Ishikawa (cell line): ENCODE measurements around the gene TNS1.

Experiments used
- CEBPB ChIP-seq: IDR thresholded peaks from 2 replicates; pipeline ENCODE4 v1.6.1; 2012
- CREB1 ChIP-seq: IDR thresholded peaks from 2 replicates; pipeline ENCODE4 v1.6.1; 2012; ENCODE audit warnings: low read depth
- EGR1 ChIP-seq: IDR thresholded peaks from 2 replicates; pipeline ENCODE4 v1.6.1; 2012
- EP300 ChIP-seq: IDR thresholded peaks from 2 replicates; pipeline ENCODE4 v1.6.1; 2012; ENCODE audit warnings: borderline replicate concordance
- FOXM1 ChIP-seq: IDR thresholded peaks from 2 replicates; pipeline ENCODE4 v1.6.1; 2012; ENCODE audit warnings: low read depth, borderline replicate concordance
- NFIC ChIP-seq: IDR thresholded peaks from 2 replicates; pipeline ENCODE4 v1.6.1; 2012
- RAD21 ChIP-seq: IDR thresholded peaks from 2 replicates; pipeline ENCODE4 v1.6.1; 2012; ENCODE audit warnings: low read depth
- TAF1 ChIP-seq: IDR thresholded peaks from 2 replicates; pipeline ENCODE4 v1.6.1; 2012; ENCODE audit warnings: low read depth, mild to moderate bottlenecking
- TEAD4 ChIP-seq: IDR thresholded peaks from 2 replicates; pipeline ENCODE4 v1.6.1; 2012
- YY1 ChIP-seq: IDR thresholded peaks from 2 replicates; pipeline ENCODE4 v1.6.1; 2012; ENCODE audit warnings: low read depth
- ZBTB7A ChIP-seq: IDR thresholded peaks from 2 replicates; pipeline ENCODE4 v1.6.1; 2012; ENCODE audit warnings: low read depth
- TF ChIP-seq, protein P1 (sequence below): IDR thresholded peaks from 2 replicates; pipeline ENCODE4 v1.6.1; 2012
- TF ChIP-seq, protein P2 (sequence below): IDR thresholded peaks from 2 replicates; pipeline ENCODE4 v1.6.1; 2012; ENCODE audit warnings: low read depth, mild to moderate bottlenecking
- TF ChIP-seq, protein P3 (sequence below): IDR thresholded peaks from 2 replicates; pipeline ENCODE4 v1.6.1; 2012

DNA sequence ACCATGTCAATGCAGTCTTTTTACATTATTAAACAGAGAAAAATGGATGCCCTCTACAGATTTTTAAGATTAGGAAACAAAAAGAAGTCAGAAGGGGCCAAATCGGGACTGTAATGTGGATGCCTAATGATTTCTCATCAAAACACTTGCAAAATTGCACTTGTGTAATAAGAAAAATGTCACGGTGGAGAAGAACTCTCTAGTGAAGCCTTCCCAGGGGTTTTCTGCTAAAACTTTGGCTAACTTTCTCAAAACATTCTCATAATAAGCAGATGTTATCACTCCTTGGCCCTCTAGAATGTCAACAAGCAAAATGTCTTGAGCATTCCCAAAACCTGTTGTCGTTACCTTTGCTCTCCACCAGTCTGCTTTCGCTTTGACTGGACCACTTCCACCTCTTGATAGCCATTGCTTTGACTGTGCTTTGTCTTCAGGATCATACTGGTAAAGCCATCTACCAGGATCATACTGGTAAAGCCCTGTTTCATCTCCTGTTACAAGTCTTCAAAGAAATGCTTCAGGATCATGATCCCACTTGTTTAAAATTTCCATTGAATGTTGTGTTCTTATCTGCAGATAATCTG, 226.8 kb downstream of the TNS1 start:
- no peak for TF ChIP-seq FOXM1
- TF ChIP-seq, protein P1, sequence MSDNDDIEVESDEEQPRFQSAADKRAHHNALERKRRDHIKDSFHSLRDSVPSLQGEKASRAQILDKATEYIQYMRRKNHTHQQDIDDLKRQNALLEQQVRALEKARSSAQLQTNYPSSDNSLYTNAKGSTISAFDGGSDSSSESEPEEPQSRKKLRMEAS: no peak
- TF ChIP-seq EP300: no peak
- TF ChIP-seq, protein P2, sequence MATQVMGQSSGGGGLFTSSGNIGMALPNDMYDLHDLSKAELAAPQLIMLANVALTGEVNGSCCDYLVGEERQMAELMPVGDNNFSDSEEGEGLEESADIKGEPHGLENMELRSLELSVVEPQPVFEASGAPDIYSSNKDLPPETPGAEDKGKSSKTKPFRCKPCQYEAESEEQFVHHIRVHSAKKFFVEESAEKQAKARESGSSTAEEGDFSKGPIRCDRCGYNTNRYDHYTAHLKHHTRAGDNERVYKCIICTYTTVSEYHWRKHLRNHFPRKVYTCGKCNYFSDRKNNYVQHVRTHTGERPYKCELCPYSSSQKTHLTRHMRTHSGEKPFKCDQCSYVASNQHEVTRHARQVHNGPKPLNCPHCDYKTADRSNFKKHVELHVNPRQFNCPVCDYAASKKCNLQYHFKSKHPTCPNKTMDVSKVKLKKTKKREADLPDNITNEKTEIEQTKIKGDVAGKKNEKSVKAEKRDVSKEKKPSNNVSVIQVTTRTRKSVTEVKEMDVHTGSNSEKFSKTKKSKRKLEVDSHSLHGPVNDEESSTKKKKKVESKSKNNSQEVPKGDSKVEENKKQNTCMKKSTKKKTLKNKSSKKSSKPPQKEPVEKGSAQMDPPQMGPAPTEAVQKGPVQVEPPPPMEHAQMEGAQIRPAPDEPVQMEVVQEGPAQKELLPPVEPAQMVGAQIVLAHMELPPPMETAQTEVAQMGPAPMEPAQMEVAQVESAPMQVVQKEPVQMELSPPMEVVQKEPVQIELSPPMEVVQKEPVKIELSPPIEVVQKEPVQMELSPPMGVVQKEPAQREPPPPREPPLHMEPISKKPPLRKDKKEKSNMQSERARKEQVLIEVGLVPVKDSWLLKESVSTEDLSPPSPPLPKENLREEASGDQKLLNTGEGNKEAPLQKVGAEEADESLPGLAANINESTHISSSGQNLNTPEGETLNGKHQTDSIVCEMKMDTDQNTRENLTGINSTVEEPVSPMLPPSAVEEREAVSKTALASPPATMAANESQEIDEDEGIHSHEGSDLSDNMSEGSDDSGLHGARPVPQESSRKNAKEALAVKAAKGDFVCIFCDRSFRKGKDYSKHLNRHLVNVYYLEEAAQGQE: no peak
- TF ChIP-seq CEBPB: no peak
- TF ChIP-seq CREB1: no peak
- no peak for TF ChIP-seq RAD21
- no peak for TF ChIP-seq EGR1
- TF ChIP-seq TAF1: no peak
- TF ChIP-seq YY1: no peak
- TF ChIP-seq ZBTB7A: no peak
- no peak for TF ChIP-seq TEAD4
- TF ChIP-seq NFIC: no peak
- TF ChIP-seq, protein P3, sequence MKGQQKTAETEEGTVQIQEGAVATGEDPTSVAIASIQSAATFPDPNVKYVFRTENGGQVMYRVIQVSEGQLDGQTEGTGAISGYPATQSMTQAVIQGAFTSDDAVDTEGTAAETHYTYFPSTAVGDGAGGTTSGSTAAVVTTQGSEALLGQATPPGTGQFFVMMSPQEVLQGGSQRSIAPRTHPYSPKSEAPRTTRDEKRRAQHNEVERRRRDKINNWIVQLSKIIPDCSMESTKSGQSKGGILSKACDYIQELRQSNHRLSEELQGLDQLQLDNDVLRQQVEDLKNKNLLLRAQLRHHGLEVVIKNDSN: no peak
